OCI-LY1 (cell line): ENCODE measurements around the gene MPPED1.

Experiments used
- CTCF ChIP-seq: fragments of 200-600 bp; sonication (generic), shearing (Covaris generic); IDR thresholded peaks from 2 replicates; pipeline ENCODE4 v1.5.1; 2017; ENCODE audit warnings: mild to moderate bottlenecking, antibody characterized with exemption, low read length, moderate library complexity, mixed read lengths
- EZH2 ChIP-seq: fragments of 200-600 bp; sonication (generic), shearing (Covaris generic); IDR thresholded peaks from 2 replicates; pipeline ENCODE4 v1.8.0; 2017; ENCODE audit warnings: borderline replicate concordance, mixed run types, mild to moderate bottlenecking, antibody characterized with exemption, low read length, moderate library complexity, mixed read lengths

GRCh38 chr22:43543522-43544288 is 131.9 kb downstream of the MPPED1 start:
- TF ChIP-seq CTCF: no peak
- no peak for TF ChIP-seq EZH2
